Glutamatergic neuron (in vitro differentiated cells): ENCODE measurements around the gene CXCR2. TPM values are rescaled to one million over a fixed set of nuclear protein-coding genes. Genes with fewer than 3 reads are reported as not detected.

ENCODE experiments used
- DNase-seq: peaks from one replicate; pipeline ENCODE4 v3.0.0; 2022
- H3K27ac Mint-ChIP-seq: one replicate; pipeline ENCODE4 v1.8.0; 2020; ENCODE audit warnings: mild to moderate bottlenecking, mixed read lengths, inconsistent platforms; ENCODE audit not compliant: unreplicated experiment
- H3K27me3 Mint-ChIP-seq: one replicate; pipeline ENCODE4 v1.8.0; 2020; ENCODE audit warnings: mild to moderate bottlenecking, moderate library complexity, mixed read lengths, inconsistent platforms; ENCODE audit not compliant: unreplicated experiment
- H3K36me3 Mint-ChIP-seq: one replicate; pipeline ENCODE4 v1.8.0; 2020; ENCODE audit warnings: mild to moderate bottlenecking, mixed read lengths, inconsistent platforms; ENCODE audit not compliant: unreplicated experiment
- H3K4me1 Mint-ChIP-seq: one replicate; pipeline ENCODE4 v1.8.0; 2020; ENCODE audit warnings: mild to moderate bottlenecking, low read depth, mixed read lengths, inconsistent platforms; ENCODE audit not compliant: unreplicated experiment
- H3K4me3 Mint-ChIP-seq: one replicate; pipeline ENCODE4 v1.8.0; 2020; ENCODE audit warnings: mild to moderate bottlenecking, mixed read lengths, inconsistent platforms; ENCODE audit not compliant: unreplicated experiment
- H3K9me3 Mint-ChIP-seq: one replicate; pipeline ENCODE4 v1.8.0; 2020; ENCODE audit warnings: mild to moderate bottlenecking, moderate library complexity, mixed read lengths, inconsistent platforms; ENCODE audit not compliant: unreplicated experiment
- total RNA-seq: library from RNA; stranded (reverse); fragmentation: NEBNext Ultra II Directional; extraction: Animal tissue kit (Norgen Biotek cat#: 25700); gene quantifications from one replicate; pipeline ENCODE4 v1.2.1, GENCODE V29; 2021; ENCODE audit not compliant: unreplicated experiment
- TF ChIP-seq, protein P1 (sequence below): fragments of 200-600 bp; sonication (generic); IDR thresholded peaks from one replicate; pipeline ENCODE4 v1.5.0; 2021; ENCODE audit not compliant: partially characterized antibody, unreplicated experiment

The CXCR2 gene
- total RNA-seq, 1 donor from 2014 or later, result not detected

GRCh38 chr2:218146056-218146455 lies 20.2 kb downstream of the CXCR2 start:
- Mint-ChIP-seq H3K27ac (no peak overlapping the region), H3K4me1 (no peaks in the 10 kb centered on the region), H3K27me3 (peaks cover 3% of the 10 kb centered on the region), H3K36me3 (no peaks in the 10 kb centered on the region), H3K9me3 (peaks cover 1% of the 10 kb centered on the region), H3K4me3 (no peak overlapping the region)
- DNase-seq, result no peak
- TF ChIP-seq, protein P1, sequence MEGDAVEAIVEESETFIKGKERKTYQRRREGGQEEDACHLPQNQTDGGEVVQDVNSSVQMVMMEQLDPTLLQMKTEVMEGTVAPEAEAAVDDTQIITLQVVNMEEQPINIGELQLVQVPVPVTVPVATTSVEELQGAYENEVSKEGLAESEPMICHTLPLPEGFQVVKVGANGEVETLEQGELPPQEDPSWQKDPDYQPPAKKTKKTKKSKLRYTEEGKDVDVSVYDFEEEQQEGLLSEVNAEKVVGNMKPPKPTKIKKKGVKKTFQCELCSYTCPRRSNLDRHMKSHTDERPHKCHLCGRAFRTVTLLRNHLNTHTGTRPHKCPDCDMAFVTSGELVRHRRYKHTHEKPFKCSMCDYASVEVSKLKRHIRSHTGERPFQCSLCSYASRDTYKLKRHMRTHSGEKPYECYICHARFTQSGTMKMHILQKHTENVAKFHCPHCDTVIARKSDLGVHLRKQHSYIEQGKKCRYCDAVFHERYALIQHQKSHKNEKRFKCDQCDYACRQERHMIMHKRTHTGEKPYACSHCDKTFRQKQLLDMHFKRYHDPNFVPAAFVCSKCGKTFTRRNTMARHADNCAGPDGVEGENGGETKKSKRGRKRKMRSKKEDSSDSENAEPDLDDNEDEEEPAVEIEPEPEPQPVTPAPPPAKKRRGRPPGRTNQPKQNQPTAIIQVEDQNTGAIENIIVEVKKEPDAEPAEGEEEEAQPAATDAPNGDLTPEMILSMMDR, result no peak

DNA sequence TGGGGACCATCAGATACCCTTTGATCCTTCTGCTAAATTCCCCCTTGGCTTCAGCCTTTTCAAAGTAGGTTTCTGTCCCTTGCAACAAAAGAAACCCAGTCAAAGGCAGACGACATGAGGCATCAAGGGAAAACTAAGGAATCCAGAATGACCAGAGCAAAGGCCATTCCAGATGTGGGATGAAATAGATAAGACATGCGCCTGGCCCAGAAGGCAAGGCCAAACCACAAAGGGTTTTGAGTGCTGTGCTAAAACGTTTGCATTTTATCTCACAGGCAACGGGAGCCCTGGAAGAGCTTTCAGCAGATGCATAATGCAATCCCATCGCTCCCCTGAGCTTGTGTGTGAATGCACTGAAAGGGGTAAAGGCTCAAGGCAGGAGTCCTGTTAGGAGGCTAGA lies 23.3 kb downstream of the CXCR2 start:
- Mint-ChIP-seq H3K27ac (no peak overlapping the region), H3K27me3 (peaks cover 2% of the 10 kb centered on the region), H3K9me3 (peaks cover 1% of the 10 kb centered on the region), H3K36me3 (no peaks in the 10 kb centered on the region), H3K4me1 (no peaks in the 10 kb centered on the region), H3K4me3 (no peak overlapping the region)
- TF ChIP-seq, protein P1, result no peak
- DNase-seq, result no peak

- Mint-ChIP-seq H3K27ac (no peak overlapping the region), H3K9me3 (peaks cover 1% of the 10 kb centered on the region), H3K4me1 (no peaks in the 10 kb centered on the region), H3K36me3 (no peaks in the 10 kb centered on the region), H3K27me3 (peaks cover 2% of the 10 kb centered on the region), H3K4me3 (no peak overlapping the region)
- TF ChIP-seq, protein P1, result no peak
- no peak for DNase-seq
Observed at GRCh38 chr2:218149848-218150440, 24.1 kb downstream of the CXCR2 start.

DNA sequence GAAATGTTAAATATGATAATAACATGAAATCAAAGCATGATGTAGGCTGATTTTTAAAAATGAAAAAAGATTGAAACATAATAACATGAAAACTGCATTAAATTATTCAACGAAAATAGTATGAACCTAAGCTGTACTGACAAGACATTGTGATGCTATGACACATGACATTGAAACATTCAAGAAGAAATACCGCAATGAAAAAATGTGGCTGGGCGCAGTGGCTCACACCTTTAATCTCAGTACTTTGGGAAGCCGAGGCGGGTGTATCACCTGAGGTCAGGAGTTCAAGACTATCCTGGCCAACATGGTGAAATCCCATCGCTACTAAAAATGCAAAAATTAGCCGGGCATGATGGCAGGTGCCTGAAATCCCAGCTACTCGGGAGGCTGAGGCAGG lies 26.3 kb downstream of the CXCR2 start:
- Mint-ChIP-seq H3K27me3 (peaks cover 2% of the 10 kb centered on the region), H3K4me3 (no peak overlapping the region), H3K36me3 (no peaks in the 10 kb centered on the region), H3K9me3 (peaks cover 1% of the 10 kb centered on the region), H3K4me1 (no peaks in the 10 kb centered on the region), H3K27ac (no peak overlapping the region)
- no peak for DNase-seq
- TF ChIP-seq, protein P1, result no peak

DNA sequence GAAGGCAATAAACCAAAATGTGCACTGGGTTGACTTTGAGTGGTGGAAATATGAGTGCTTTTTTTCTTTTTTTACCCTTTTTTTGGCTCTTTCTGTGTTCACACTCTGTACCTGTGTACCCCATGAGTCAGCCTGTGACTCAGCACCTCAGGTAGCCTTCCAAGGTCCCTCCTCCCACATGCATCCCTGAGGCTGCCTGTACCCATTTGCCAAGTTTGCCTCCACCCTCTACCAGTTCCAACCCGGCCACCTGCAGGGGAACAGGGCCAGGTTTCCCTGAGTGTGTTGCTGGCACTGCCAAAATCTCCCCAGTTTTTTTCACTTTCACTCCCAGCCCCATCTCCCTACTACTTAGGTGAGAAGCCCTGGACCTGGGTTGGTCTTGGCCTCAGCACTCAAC lies 26.9 kb downstream of the CXCR2 start:
- no peak for DNase-seq
- TF ChIP-seq, protein P1, result no peak
- Mint-ChIP-seq H3K4me1 (no peaks in the 10 kb centered on the region), H3K4me3 (no peak overlapping the region), H3K36me3 (no peaks in the 10 kb centered on the region), H3K9me3 (peaks cover 1% of the 10 kb centered on the region), H3K27me3 (peaks cover 2% of the 10 kb centered on the region), H3K27ac (no peak overlapping the region)
